KMS-11 (cell line): Measurements from ENCODE around the gene TERT.

ENCODE experiments used
- H2AFZ ChIP-seq: fragments of 200-600 bp; sonication (generic); 2 replicates; pipeline ENCODE4 v1.6.1; 2016; ENCODE audit warnings: antibody characterized with exemption, mixed run types, low read depth
- H3K27ac ChIP-seq: fragments of 200-600 bp; sonication (generic); 2 replicates; pipeline ENCODE4 v1.6.1; 2016; ENCODE audit warnings: mild to moderate bottlenecking, mixed run types
- H3K27me3 ChIP-seq: fragments of 200-600 bp; sonication (generic); 2 replicates; pipeline ENCODE4 v1.6.1; 2017; ENCODE audit warnings: mild to moderate bottlenecking, low read depth, mixed run types, moderate library complexity; ENCODE audit not compliant: insufficient read depth
- H3K36me3 ChIP-seq: fragments of 200-600 bp; sonication (generic); 2 replicates; pipeline ENCODE4 v1.6.1; 2017; ENCODE audit warnings: mild to moderate bottlenecking, mixed run types; ENCODE audit not compliant: insufficient read depth
- H3K4me1 ChIP-seq: fragments of 200-600 bp; sonication (generic); 2 replicates; pipeline ENCODE4 v1.6.1; 2016; ENCODE audit warnings: mild to moderate bottlenecking, low read depth, mixed run types; ENCODE audit not compliant: poor library complexity, severe bottlenecking
- H3K4me2 ChIP-seq: fragments of 200-600 bp; sonication (generic); 2 replicates; pipeline ENCODE4 v1.7.0; 2016; ENCODE audit warnings: mild to moderate bottlenecking, mixed run types
- H3K4me3 ChIP-seq: fragments of 200-600 bp; sonication (generic); IDR thresholded peaks from 2 replicates; pipeline ENCODE4 v1.6.1; 2017; ENCODE audit warnings: low read depth, low read length, mixed read lengths; ENCODE audit not compliant: insufficient read depth
- H3K79me2 ChIP-seq: fragments of 200-600 bp; sonication (generic); 2 replicates; pipeline ENCODE4 v1.6.1; 2016; ENCODE audit warnings: low read depth, mixed run types; ENCODE audit not compliant: insufficient read depth
- H3K9ac ChIP-seq: fragments of 200-600 bp; sonication (generic); 2 replicates; pipeline ENCODE4 v1.6.1; 2016; ENCODE audit warnings: mild to moderate bottlenecking, mixed run types
- H4K20me1 ChIP-seq: fragments of 200-600 bp; sonication (generic); 2 replicates; pipeline ENCODE4 v1.6.1; 2016; ENCODE audit warnings: mild to moderate bottlenecking, mixed run types; ENCODE audit not compliant: insufficient read depth
- CTCF ChIP-seq: fragments of 200-600 bp; sonication (generic); conservative IDR thresholded peaks from 2 replicates; pipeline ENCODE4 v1.6.1; 2017; ENCODE audit warnings: low read depth, mild to moderate bottlenecking, antibody characterized with exemption, low read length, moderate library complexity, mixed read lengths

The TERT gene

GRCh38 chr5:1338196-1338490, 43.3 kb upstream of the TERT start:
- no peaks in the 10 kb centered on the region for H4K20me1 ChIP-seq
- no peak overlapping the region for H3K4me2 ChIP-seq
- H3K27me3 ChIP-seq: no peaks in the 10 kb centered on the region
- no peak for TF ChIP-seq CTCF
- no peak overlapping the region for H3K27ac ChIP-seq
- no peak overlapping the region for H3K9ac ChIP-seq
- peaks cover 49% of the 10 kb centered on the region; the same call in 1 of the 2 replicates for H3K36me3 ChIP-seq
- peaks cover 94% of the 10 kb centered on the region for H3K79me2 ChIP-seq
- peaks cover 18% of the 10 kb centered on the region for H3K4me1 ChIP-seq
- H2AFZ ChIP-seq: no peak overlapping the region
- H3K4me3 ChIP-seq: no peak overlapping the region

GRCh38 chr5:1337489-1338195, 42.8 kb upstream of the TERT start:
- Histone ChIP-seq H3K27ac (no peak overlapping the region), H4K20me1 (no peaks in the 10 kb centered on the region), H3K4me3 (no peak overlapping the region), H3K79me2 (peaks cover 89% of the 10 kb centered on the region), H3K36me3 (peaks cover 49% of the 10 kb centered on the region; the same call in 1 of the 2 replicates), H3K9ac (no peak overlapping the region), H3K4me1 (peaks cover 13% of the 10 kb centered on the region), H2AFZ (no peak overlapping the region), H3K27me3 (no peaks in the 10 kb centered on the region), H3K4me2 (no peak overlapping the region)
- no peak for TF ChIP-seq CTCF

- H3K36me3 ChIP-seq: peaks cover 50% of the 10 kb centered on the region; the same call in 1 of the 2 replicates
- peaks cover 82% of the 10 kb centered on the region for H3K79me2 ChIP-seq
- H3K27ac ChIP-seq: no peak overlapping the region
- no peaks in the 10 kb centered on the region for H3K27me3 ChIP-seq
- no peak for TF ChIP-seq CTCF
- H3K4me2 ChIP-seq: no peak overlapping the region
- H4K20me1 ChIP-seq: no peaks in the 10 kb centered on the region
- peaks cover 6% of the 10 kb centered on the region for H3K4me1 ChIP-seq
- H3K9ac ChIP-seq: no peak overlapping the region
- no peak overlapping the region for H2AFZ ChIP-seq
- H3K4me3 ChIP-seq: no peak overlapping the region
Measured at GRCh38 chr5:1336749-1337488, 42.1 kb upstream of the TERT start.

GRCh38 chr5:1336106-1336561, 41.3 kb upstream of the TERT start:
- Histone ChIP-seq H3K36me3 (peaks cover 47% of the 10 kb centered on the region; the same call in 1 of the 2 replicates), H4K20me1 (no peaks in the 10 kb centered on the region), H3K27ac (no peak overlapping the region), H3K4me3 (no peak overlapping the region), H2AFZ (no peak overlapping the region), H3K79me2 (peaks cover 74% of the 10 kb centered on the region), H3K9ac (no peak overlapping the region), H3K27me3 (no peaks in the 10 kb centered on the region), H3K4me1 (peaks cover 4% of the 10 kb centered on the region), H3K4me2 (no peak overlapping the region)
- no peak for TF ChIP-seq CTCF
